GM21723 (cell line): Measurements from ENCODE around the gene ANXA10.

Source experiments
- ATAC-seq: cut with Tn5 transposase; IDR thresholded peaks from one replicate; pipeline ENCODE4 v1.9.1; 2021; ENCODE audit warnings: mild to moderate bottlenecking, moderate library complexity; ENCODE audit not compliant: unreplicated experiment

The ANXA10 gene

GRCh38 chr4:168220893-168221292 is 128.6 kb downstream of the ANXA10 start:
- no peak for ATAC-seq

- ATAC-seq: no peak
Observed at GRCh38 chr4:168221301-168221700, 129.0 kb downstream of the ANXA10 start.
